CD4-positive, CD25-positive, alpha-beta regulatory T cell (primary cell): ENCODE measurements around the gene MRAP2. TPM values are rescaled to one million over a fixed set of nuclear protein-coding genes. Genes with fewer than 3 reads are reported as not detected.
"Not testable (repeated sequence)": the region's sequence is repeated elsewhere in the genome, so short reads cannot be mapped to it uniquely, and the experiment has no call there.

Experiments used
- ATAC-seq, 2 donors: fragments of 150-1000 bp; cut with Tn5 transposase; one replicate each; pipeline ENCODE4 v1.10.0; 2021; ENCODE audit warnings: low read depth in 2 of 2, moderate number of reproducible peaks in 2 of 2, moderate library complexity in 1 of 2
- DNase-seq, 3 donors: peaks; one replicate each; pipeline versions ENCODE4 v3.0.0 to v3.0.0-alpha.2; 2012 to 2022; ENCODE audit warnings: mixed read lengths in 1 of 3
- H3K27ac ChIP-seq: one replicate; pipeline ENCODE4 v1.7.0; 2013; ENCODE audit warnings: mild to moderate bottlenecking, low read length; ENCODE audit not compliant: insufficient read depth, poor library complexity, severe bottlenecking
- H3K27me3 ChIP-seq: one replicate; pipeline ENCODE4 v1.7.0; 2013; ENCODE audit warnings: low read length; ENCODE audit not compliant: control insufficient read depth, insufficient read depth
- H3K36me3 ChIP-seq: one replicate; pipeline ENCODE4 v1.7.0; 2013; ENCODE audit warnings: mild to moderate bottlenecking, low read length, moderate library complexity; ENCODE audit not compliant: control insufficient read depth, insufficient read depth
- H3K4me1 ChIP-seq: 2 replicates; pipeline ENCODE4 v1.7.0; 2013; ENCODE audit warnings: mild to moderate bottlenecking, low read length; ENCODE audit not compliant: insufficient read depth, control insufficient read depth, poor library complexity, severe bottlenecking
- H3K4me3 ChIP-seq: one replicate; pipeline ENCODE4 v1.7.0; 2013; ENCODE audit warnings: low read depth, mild to moderate bottlenecking, low read length, moderate library complexity
- H3K9me3 ChIP-seq, 2 experiments: 1 replicate in 1 of 2; 2 replicates in 1 of 2; pipeline ENCODE4 v1.7.0; 2013; ENCODE audit warnings: low read length in 2 of 2, mild to moderate bottlenecking in 1 of 2, moderate library complexity in 1 of 2; ENCODE audit not compliant: control insufficient read depth in 2 of 2
- H3K27ac Mint-ChIP-seq, 3 donors: one replicate each; pipeline ENCODE4 v1.8.0; 2020 to 2022; ENCODE audit warnings: mild to moderate bottlenecking in 3 of 3, mixed read lengths in 3 of 3, moderate library complexity in 2 of 3
- H3K27me3 Mint-ChIP-seq: one replicate; pipeline ENCODE4 v1.8.0; 2022; ENCODE audit warnings: mild to moderate bottlenecking, mixed read lengths
- H3K36me3 Mint-ChIP-seq: one replicate; pipeline ENCODE4 v1.8.0; 2020; ENCODE audit warnings: mixed read lengths
- H3K4me1 Mint-ChIP-seq, 4 donors: one replicate each; pipeline ENCODE4 v1.8.0; 2020 to 2022; ENCODE audit warnings: mixed read lengths in 4 of 4, mild to moderate bottlenecking in 1 of 4
- H3K4me3 Mint-ChIP-seq, 4 donors: one replicate each; pipeline ENCODE4 v1.8.0; 2020 to 2022; ENCODE audit warnings: mild to moderate bottlenecking in 4 of 4, mixed read lengths in 4 of 4, moderate library complexity in 3 of 4
- H3K9me3 Mint-ChIP-seq, 7 donors: one replicate each; pipeline ENCODE4 v1.8.0; 2020 to 2022; ENCODE audit warnings: mixed read lengths in 7 of 7, mild to moderate bottlenecking in 3 of 7, moderate library complexity in 2 of 7
- polyA plus RNA-seq, 4 donors: library from polyadenylated mRNA; unstranded; fragments of 300-500 nt; fragmentation: Illumina TruSeq; gene quantifications; one replicate each; pipeline ENCODE4 v1.2.3, GENCODE V29; 2021
- total RNA-seq: library from RNA; stranded (reverse); gene quantifications from one replicate; pipeline ENCODE4 v1.2.3, GENCODE V29; 2022

The MRAP2 gene
- total and polyA plus RNA-seq, 5 donors from 2014 or later, result not detected

- H3K9me3 Mint-ChIP-seq, result no peaks in the 10 kb centered on the region
- no peak overlapping the region for H3K4me3 Mint-ChIP-seq
- no peaks in the 10 kb centered on the region for H3K36me3 Mint-ChIP-seq
- H3K27ac Mint-ChIP-seq, result no peak overlapping the region
- no peaks in the 10 kb centered on the region for H3K27me3 Mint-ChIP-seq
- no peak for ATAC-seq
- peaks cover 3% of the 10 kb centered on the region for H3K27me3 ChIP-seq
- no peak for DNase-seq
- no peak overlapping the region for H3K27ac ChIP-seq
- H3K4me1 ChIP-seq, result no peaks in the 10 kb centered on the region
- H3K9me3 ChIP-seq, result no peaks in the 10 kb centered on the region
- H3K4me3 ChIP-seq, result no peak overlapping the region
- no peaks in the 10 kb centered on the region for H3K36me3 ChIP-seq
- no peaks in the 10 kb centered on the region for H3K4me1 Mint-ChIP-seq
Observed at GRCh38 chr6:84093441-84094435, 60.2 kb downstream of the MRAP2 start.

- Histone ChIP-seq H3K9me3 (no peaks in the 10 kb centered on the region), H3K4me3 (no peak overlapping the region), H3K27me3 (peaks cover 1% of the 10 kb centered on the region), H3K27ac (no peak overlapping the region), H3K36me3 (no peaks in the 10 kb centered on the region), H3K4me1 (no peaks in the 10 kb centered on the region)
- Mint-ChIP-seq H3K4me1 (no peaks in the 10 kb centered on the region), H3K27me3 (no peaks in the 10 kb centered on the region), H3K4me3 (no peak overlapping the region), H3K36me3 (no peaks in the 10 kb centered on the region), H3K27ac (no peak overlapping the region), H3K9me3 (peaks cover 0 to 1% (median 0%) of the 10 kb centered on the region in 7 donors)
- no peak for ATAC-seq
- DNase-seq, result no peak
Observed at GRCh38 chr6:84095156-84095555, 61.6 kb downstream of the MRAP2 start.

GRCh38 chr6:84103029-84103428, 69.5 kb downstream of the MRAP2 start:
- Histone ChIP-seq H3K27ac (no peak overlapping the region), H3K4me3 (no peak overlapping the region), H3K36me3 (no peaks in the 10 kb centered on the region), H3K9me3 (no peaks in the 10 kb centered on the region), H3K27me3 (peaks cover 2% of the 10 kb centered on the region), H3K4me1 (no peaks in the 10 kb centered on the region)
- ATAC-seq, result no peak
- Mint-ChIP-seq H3K27me3 (no peaks in the 10 kb centered on the region), H3K27ac (no peak overlapping the region), H3K4me1 (no peaks in the 10 kb centered on the region), H3K9me3 (peaks cover 0 to 9% (median 0%) of the 10 kb centered on the region in 7 donors), H3K36me3 (no peaks in the 10 kb centered on the region), H3K4me3 (no peak overlapping the region)
- DNase-seq, result no peak

- not testable (repeated sequence) for DNase-seq, H3K36me3 ChIP-seq, H3K9me3 ChIP-seq, H3K27me3 ChIP-seq, H3K4me3 Mint-ChIP-seq, H3K9me3 Mint-ChIP-seq, H3K27ac Mint-ChIP-seq, H3K27me3 Mint-ChIP-seq, ATAC-seq, H3K36me3 Mint-ChIP-seq, H3K27ac ChIP-seq, H3K4me1 ChIP-seq, H3K4me1 Mint-ChIP-seq, H3K4me3 ChIP-seq
Observed at GRCh38 chr6:84105215-84105924, 71.8 kb downstream of the MRAP2 start.

GRCh38 chr6:84107495-84107894, 73.9 kb downstream of the MRAP2 start:
- Mint-ChIP-seq H3K4me1 (no peaks in the 10 kb centered on the region), H3K27me3 (peaks cover 5% of the 10 kb centered on the region), H3K27ac (no peak overlapping the region), H3K9me3 (peaks cover 0 to 7% (median 3%) of the 10 kb centered on the region in 7 donors), H3K4me3 (no peak overlapping the region), H3K36me3 (no peaks in the 10 kb centered on the region)
- no peak for DNase-seq
- H3K4me3 ChIP-seq, result no peak overlapping the region
- no peak overlapping the region for H3K27ac ChIP-seq
- no peaks in the 10 kb centered on the region for H3K4me1 ChIP-seq
- no peaks in the 10 kb centered on the region for H3K36me3 ChIP-seq
- no peaks in the 10 kb centered on the region for H3K9me3 ChIP-seq
- ATAC-seq, result no peak
- H3K27me3 ChIP-seq, result no peaks in the 10 kb centered on the region

GRCh38 chr6:84111351-84111750, 77.8 kb downstream of the MRAP2 start:
- ATAC-seq, H3K4me3 Mint-ChIP-seq, H3K4me3 ChIP-seq, H3K4me1 ChIP-seq, H3K27me3 ChIP-seq, H3K36me3 Mint-ChIP-seq, H3K9me3 Mint-ChIP-seq, H3K9me3 ChIP-seq, H3K27me3 Mint-ChIP-seq, H3K36me3 ChIP-seq, H3K4me1 Mint-ChIP-seq, H3K27ac ChIP-seq, H3K27ac Mint-ChIP-seq, DNase-seq: not testable (repeated sequence)

GRCh38 chr6:84114933-84115594, 81.5 kb downstream of the MRAP2 start:
- not testable (repeated sequence) for H3K27ac Mint-ChIP-seq, H3K27me3 ChIP-seq, H3K4me3 ChIP-seq, H3K4me1 ChIP-seq, ATAC-seq, H3K9me3 ChIP-seq, H3K9me3 Mint-ChIP-seq, DNase-seq, H3K36me3 ChIP-seq, H3K4me3 Mint-ChIP-seq, H3K36me3 Mint-ChIP-seq, H3K27ac ChIP-seq, H3K4me1 Mint-ChIP-seq, H3K27me3 Mint-ChIP-seq
